Vagina (tissue), 2 donors: Measurements from ENCODE around the gene MPPED1.

Experiments
- POLR2A ChIP-seq, 2 donors: fragments of 450-650 bp; IDR thresholded peaks; one replicate each; pipeline ENCODE4 v1.6.1; 2017; ENCODE audit warnings: antibody characterized with exemption in 2 of 2, mild to moderate bottlenecking in 2 of 2, moderate library complexity in 2 of 2
- POLR2AphosphoS5 ChIP-seq, 2 donors: sonication (generic); formaldehyde crosslinking; IDR thresholded peaks; one replicate each; pipeline ENCODE4 v1.9.0; 2017; ENCODE audit warnings: antibody characterized with exemption in 2 of 2, mild to moderate bottlenecking in 2 of 2, low read depth in 1 of 2; ENCODE audit not compliant: insufficient read depth in 1 of 2
- TF ChIP-seq, protein P1 (sequence below), 3 experiments: fragments of 450-650 bp in 2 of 3; fragments of 200-600 bp in 1 of 3; sonication (generic) in 1 of 3; IDR thresholded peaks; one replicate each; pipeline ENCODE4 v1.5.1; 2017 to 2019; ENCODE audit warnings: antibody characterized with exemption in 3 of 3, mild to moderate bottlenecking in 2 of 3, moderate library complexity in 2 of 3

DNA sequence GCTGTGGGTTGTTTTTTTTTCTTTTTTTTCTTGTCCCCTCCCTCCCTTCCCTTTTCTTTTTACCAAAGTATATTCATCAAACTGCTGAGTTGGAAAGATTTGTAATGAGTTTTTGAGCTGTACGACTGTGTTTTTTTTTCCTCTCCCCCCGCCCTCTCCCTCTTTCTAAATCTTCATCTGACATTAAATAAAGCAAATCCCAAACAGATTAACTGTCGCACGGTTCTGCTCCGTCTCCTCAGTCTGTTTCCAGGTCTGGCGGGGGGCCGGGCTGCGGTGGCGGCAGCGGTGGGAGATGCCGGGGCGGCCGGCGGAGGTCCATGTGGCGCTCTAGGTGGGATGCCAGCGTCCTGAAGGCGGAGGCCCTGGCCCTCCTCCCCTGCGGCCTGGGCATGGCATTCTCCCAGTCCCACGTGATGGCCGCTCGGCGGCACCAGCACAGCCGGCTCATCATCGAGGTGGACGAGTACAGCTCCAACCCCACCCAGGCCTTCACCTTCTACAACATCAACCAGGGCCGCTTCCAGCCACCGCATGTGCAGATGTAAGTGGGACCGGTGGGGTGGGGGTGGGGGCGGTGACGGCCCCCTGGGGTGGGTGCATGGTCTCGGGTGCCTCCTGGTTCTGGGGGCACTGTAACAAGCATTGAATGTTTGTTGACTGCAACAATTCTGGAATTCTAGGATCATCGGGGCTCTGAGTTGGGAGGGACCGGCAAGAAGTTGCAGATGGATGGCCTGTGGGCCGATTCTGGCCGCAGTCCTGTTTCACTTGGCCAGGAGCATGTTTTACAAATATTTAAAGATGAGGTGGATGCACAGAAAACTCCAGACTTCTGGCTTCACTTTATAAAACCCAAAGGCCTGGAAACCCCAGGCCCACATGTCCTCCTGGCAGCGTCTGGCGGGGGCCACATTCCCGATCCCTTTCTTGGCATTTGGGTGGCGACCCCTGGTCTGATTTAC is 13.1 kb downstream of the MPPED1 start:
- TF ChIP-seq POLR2A (IDR thresholded peaks at IDR 0.05): no peak
- TF ChIP-seq, protein P1, sequence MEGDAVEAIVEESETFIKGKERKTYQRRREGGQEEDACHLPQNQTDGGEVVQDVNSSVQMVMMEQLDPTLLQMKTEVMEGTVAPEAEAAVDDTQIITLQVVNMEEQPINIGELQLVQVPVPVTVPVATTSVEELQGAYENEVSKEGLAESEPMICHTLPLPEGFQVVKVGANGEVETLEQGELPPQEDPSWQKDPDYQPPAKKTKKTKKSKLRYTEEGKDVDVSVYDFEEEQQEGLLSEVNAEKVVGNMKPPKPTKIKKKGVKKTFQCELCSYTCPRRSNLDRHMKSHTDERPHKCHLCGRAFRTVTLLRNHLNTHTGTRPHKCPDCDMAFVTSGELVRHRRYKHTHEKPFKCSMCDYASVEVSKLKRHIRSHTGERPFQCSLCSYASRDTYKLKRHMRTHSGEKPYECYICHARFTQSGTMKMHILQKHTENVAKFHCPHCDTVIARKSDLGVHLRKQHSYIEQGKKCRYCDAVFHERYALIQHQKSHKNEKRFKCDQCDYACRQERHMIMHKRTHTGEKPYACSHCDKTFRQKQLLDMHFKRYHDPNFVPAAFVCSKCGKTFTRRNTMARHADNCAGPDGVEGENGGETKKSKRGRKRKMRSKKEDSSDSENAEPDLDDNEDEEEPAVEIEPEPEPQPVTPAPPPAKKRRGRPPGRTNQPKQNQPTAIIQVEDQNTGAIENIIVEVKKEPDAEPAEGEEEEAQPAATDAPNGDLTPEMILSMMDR (IDR thresholded peaks at IDR 0.05): no peak
- TF ChIP-seq POLR2AphosphoS5 (IDR thresholded peaks at IDR 0.05; ENCODE audit: insufficient read depth in 1 of 2, low read depth in 1 of 2): no peak
